ENCODE data around the gene KCNG4.
A peak's percentile ranks its signal among the peaks of the same experiment; 100 is the strongest.
"Not testable (repeated sequence)": the region's sequence is repeated elsewhere in the genome, so short reads cannot be mapped to it uniquely, and the experiment has no call there.

KCNG4 gene

GRCh38 chr16:84204551-84204950 is 35.3 kb downstream of the KCNG4 start:
- not testable (repeated sequence) for DNase-seq

- DNase-seq, result no peak
Observed at GRCh38 chr16:84199861-84200260, 40.0 kb downstream of the KCNG4 start.

- DNase-seq, result no peak
Observed at GRCh38 chr16:84199097-84199496, 40.7 kb downstream of the KCNG4 start.

- no peak for DNase-seq
Observed at GRCh38 chr16:84198401-84198800, 41.4 kb downstream of the KCNG4 start.

- no peak for DNase-seq
Observed at GRCh38 chr16:84197466-84198128, 42.2 kb downstream of the KCNG4 start.

GRCh38 chr16:84196727-84197394 is 43.0 kb downstream of the KCNG4 start:
- no peak for DNase-seq

- no peak for DNase-seq
Observed at GRCh38 chr16:84196101-84196500, 43.7 kb downstream of the KCNG4 start.

GRCh38 chr16:84195201-84196093 is 44.4 kb downstream of the KCNG4 start:
- no peak for DNase-seq

GRCh38 chr16:84194470-84195200 is 45.2 kb downstream of the KCNG4 start:
- peak; percentile 23 for DNase-seq

GRCh38 chr16:84194018-84194417 is 45.8 kb downstream of the KCNG4 start:
- no peak for DNase-seq

- peak; percentile 7 for DNase-seq
Observed at GRCh38 chr16:84193480-84193879, 46.3 kb downstream of the KCNG4 start.

GRCh38 chr16:84191466-84191865 is 48.3 kb downstream of the KCNG4 start:
- DNase-seq, result no peak

- no peak for DNase-seq
Observed at GRCh38 chr16:84190731-84191388, 49.0 kb downstream of the KCNG4 start, which contains the start of gene ADAD2. Gene ADAD2, plus strand, starts transcription at chr16:84191157. Its CDS starts 74 bp downstream, at chr16:84191231.

- peak; percentile 90 for DNase-seq
Observed at GRCh38 chr16:84186685-84187437, 53.0 kb downstream of the KCNG4 start, which contains the start of gene TAF1C. Gene TAF1C, minus strand, starts transcription at chr16:84187057. Its CDS starts 2,069 bp downstream, at chr16:84184988.

- no peak for DNase-seq
Observed at GRCh38 chr16:84184775-84185174, 55.0 kb downstream of the KCNG4 start.

- DNase-seq, result no peak
Observed at GRCh38 chr16:84183911-84184591, 55.8 kb downstream of the KCNG4 start.

GRCh38 chr16:84183572-84183875 is 56.3 kb downstream of the KCNG4 start:
- DNase-seq, result no peak

- DNase-seq, result no peak
Observed at GRCh38 chr16:84182680-84183571, 56.9 kb downstream of the KCNG4 start.

- no peak for DNase-seq
Observed at GRCh38 chr16:84182104-84182503, 57.7 kb downstream of the KCNG4 start.

All from CD4-positive, alpha-beta T cell treated with Interleukin-17A for 1 hour (primary cell).